NCI-H2081 (cell line): ENCODE data around the gene OR6N1.

ENCODE experiments used
- DNase-seq, 2 experiments: peaks; one replicate each; lab custom pipeline; 2025; lab: John Stamatoyannopoulos, UW

Gene OR6N1

GRCh38 chr1:158771950-158772866 lies at the start of gene OR6N1:
TSS of gene OR6N1 (minus strand) at chr1:158772195. CDS start at chr1:158766682, 5,513 bp downstream.
- DNase-seq: no peak

DNA sequence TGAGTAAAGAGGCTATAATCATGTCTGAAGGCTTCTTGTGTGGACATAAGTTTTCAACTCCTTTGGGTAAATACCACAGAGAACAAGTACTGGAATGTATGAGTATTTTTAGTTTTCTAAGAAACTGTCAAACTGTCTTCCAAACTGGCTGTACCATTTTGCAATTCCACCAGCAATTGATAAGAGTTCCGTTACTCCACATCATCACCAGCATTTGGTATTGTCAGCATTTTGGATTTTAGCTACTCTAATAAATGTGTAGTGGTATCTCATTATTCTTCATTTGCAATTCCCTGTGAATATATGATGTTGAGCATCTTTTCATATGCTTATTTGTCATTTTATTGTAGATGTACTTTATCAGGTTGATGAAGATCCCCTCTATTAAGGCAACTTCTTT lies 49.7 kb upstream of the OR6N1 start:
- no peak for DNase-seq

DNA sequence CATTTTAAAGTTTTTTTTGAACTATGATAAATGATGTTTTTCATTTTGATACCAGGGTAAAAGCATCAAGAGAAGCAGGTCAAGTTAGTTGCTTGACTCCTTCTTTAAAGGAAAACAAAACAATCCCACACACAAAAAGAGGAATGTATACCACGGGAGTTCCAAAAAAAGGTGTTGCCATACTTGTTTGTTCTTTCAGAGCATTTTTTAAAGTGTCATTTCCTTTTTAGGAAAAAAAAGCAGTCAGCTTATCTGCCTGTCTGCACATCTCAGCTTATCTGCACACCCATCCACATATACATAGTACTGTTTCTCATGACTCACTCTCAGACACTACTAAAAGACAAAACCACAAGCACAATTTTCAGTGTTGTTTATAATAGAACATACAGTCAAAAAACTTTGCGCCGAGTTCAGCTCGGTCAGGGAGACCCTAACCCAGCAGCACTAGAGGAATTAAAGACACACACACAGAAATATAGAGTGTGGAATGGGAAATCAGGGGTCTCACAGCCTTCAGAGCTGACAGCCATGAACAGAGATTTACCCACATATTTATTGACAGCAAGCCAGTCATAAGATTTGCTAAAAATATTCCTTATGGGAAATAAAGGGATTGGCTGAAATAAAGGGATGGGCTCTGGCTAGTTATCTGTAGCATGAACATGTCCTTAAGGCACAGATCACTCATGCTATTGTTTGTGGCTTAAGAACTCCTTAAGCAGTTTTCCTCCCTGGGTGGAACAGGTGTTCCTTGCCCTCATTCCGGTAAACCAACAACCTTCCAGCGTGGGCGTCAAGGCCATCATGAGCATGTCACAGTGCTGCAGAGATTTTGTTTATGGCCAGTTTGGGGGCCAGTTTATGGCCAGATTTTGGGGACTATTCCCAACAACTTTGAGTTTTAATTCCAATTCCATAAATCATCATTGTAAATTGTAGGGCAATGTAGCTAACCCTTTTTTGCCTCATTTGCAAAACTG lies 47.8 kb upstream of the OR6N1 start:
- no peak for DNase-seq

GRCh38 chr1:158818975-158819431 lies 47.0 kb upstream of the OR6N1 start:
- no peak for DNase-seq

DNA sequence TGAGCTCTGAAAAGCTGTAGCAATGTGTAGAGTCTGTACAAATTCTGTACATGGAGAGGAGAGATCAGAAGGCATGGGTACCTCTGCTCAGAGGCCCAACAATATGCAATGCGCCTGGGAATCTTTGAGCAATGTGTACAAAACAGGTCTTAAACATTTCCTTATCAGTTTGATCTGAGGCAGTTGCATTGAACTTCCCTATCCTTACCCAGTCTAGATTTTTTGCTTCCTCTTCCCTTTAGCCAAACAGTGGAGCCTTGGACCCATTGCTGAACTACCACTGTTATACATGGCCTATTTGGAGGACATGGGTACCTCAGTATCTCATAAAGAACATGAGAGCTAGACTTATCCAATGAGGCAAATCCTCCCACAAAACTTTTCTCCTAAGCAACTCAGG lies 46.6 kb upstream of the OR6N1 start:
- DNase-seq: no peak

GRCh38 chr1:158814970-158815369 lies 43.0 kb upstream of the OR6N1 start:
- no peak for DNase-seq

DNA sequence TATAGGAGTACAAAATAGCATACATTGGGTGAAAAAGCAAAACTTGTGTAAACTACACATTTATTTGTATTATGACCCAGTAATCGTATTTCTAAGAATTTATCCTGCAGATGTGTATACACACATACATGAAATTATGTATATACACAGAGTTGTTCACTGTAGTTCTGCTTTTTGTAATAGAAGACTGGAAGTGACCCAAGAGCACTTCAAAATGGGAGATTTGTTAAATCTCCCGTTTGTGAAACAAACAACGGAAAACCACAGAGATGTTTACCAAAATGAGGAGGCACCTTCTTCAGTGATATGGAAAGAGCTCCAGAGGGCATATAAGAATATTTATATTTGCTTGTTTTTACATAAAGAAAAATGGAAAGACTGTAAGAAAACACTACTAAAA lies 41.2 kb upstream of the OR6N1 start:
- no peak for DNase-seq

DNA sequence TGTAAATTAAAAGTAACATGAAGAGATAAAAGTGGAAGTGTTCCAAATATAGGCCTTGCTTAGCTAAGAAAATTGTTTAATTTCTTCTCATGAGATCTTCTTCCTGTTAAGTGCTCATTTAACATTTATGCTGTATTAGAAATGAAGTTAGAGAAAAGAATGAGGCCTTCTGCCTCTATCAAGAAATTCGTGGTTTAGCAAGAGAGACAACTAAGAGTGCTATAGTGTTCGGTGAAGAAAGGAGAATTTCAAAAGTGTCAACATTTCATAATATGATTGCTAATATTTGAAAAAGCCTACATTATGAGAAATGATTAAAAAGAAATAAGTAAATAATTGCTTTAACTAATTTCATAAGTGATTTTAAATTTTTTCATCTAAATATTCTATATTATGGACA lies 40.3 kb upstream of the OR6N1 start:
- no peak for DNase-seq

DNA sequence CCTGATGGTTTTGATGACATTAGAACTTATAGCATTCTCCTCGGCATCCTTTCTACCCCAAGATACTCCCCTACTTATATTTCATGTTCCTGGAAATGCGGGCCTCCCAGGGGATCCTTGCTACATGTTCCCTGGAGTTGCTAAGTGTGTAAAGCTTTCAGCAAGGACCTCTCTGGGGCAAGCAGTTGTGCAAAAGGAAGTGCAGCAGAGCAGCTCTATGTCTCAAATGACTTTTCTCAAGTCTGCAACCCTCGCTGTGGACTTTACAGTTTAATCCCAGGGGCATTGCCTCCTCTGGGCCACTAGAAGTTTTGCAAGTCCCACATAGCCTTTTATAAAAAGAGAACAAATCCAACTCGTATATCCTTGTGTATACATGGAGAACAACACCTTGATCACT lies 38.3 kb upstream of the OR6N1 start:
- no peak for DNase-seq

DNA sequence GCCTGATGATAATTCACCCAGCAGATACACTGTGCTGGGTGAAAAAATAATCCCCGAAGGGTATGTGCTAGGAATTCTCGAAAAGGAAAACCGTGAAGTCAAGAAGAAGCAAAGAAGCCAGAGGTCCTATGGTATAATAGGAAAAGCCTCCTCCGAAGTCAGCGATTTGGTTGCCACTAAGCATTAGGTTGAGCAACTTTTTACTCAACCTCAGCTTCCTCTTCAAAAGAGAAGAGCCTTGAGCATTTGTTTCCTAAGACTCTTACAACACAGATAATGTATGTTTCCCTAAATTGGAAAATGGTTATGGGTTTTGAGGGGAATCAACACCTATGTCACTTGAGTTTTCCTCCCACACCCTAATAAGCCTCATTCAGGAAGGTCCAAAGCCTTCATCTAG lies 37.9 kb upstream of the OR6N1 start:
- no peak for DNase-seq

DNA sequence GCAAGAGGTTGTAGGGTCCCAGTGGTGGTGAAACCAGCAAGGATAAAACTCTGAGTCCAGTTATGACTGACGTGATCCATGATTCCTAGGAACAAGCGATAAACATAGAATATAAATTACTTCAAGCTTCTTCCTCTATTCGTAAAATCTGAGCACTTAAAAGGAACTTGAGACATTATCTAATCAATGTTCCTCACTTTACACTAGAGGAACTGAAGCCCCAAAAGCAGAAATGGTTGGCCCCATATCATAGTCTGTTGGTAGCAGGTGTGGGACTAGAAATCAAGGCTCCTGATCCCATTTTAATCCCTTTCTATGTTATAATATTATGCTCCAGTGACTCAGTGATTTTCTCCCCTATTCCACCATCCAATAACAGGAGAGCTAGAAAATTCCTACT lies 37.3 kb upstream of the OR6N1 start:
- no peak for DNase-seq

DNA sequence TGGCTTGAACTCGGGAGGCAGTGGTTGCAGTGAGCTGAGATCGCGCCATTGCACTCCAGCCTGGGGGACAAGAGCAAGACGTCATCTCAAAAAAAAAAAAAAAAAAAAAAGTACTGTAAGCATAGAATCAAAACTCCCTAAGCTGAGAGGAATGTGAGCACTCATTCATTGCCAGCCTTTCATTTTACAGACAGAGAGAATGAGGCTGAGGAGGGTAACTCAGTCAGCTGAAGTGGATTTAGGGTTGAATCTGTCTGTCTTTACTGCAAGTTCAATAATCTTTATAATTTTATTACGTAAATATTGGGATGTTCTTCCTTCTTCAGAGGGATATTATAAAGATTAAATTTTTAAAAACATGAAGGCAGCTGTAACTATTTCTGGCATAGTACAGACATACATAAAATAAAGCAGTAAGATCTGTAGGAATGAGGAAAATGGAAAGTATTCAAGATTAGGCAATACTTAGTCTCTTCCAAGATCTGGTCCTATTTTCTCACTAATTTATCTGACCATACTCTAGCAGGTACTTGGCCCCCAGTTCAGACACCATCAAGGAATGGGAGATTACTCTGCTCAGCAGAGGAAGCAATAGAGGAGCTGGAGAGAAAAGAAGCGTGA lies 35.0 kb upstream of the OR6N1 start:
- DNase-seq: no peak

DNA sequence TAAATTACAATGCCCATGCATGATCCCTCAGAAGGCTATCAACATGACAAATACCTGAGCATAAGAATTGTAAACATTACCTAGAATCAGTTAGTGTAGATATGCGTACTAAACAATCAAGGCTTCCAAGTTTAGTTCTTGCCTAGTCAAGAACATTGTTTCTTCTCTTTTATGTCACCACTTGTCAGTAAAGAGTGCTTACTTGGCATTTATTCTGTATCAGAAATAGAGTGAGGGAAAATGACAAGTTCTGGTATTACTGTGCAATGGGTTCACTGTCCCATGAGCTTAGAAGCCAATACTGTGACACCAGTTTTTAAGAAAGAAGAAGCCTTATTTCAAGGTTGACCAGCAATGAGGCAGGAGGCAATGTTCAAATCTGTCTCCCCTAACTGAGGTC lies 31.7 kb upstream of the OR6N1 start:
- no peak for DNase-seq

DNA sequence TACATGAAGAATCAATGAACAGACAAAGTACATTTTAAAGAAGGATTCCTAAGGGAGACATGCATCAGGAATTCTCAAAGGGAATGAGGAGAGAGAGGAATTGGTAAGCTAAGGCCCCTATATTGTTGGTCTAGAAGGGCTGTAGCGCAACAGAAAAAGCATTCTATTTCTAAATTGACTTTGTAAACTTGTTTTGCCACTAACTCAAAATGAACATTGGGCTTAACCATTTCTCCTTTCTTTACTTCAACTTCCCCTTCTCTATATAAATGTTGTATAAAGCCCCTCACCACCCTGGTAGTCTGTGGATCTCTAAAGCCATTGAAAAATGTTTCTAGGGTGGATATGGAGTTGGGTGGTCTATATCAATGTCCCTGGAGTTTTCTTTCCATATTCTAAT lies 29.4 kb upstream of the OR6N1 start:
- DNase-seq: no peak

DNA sequence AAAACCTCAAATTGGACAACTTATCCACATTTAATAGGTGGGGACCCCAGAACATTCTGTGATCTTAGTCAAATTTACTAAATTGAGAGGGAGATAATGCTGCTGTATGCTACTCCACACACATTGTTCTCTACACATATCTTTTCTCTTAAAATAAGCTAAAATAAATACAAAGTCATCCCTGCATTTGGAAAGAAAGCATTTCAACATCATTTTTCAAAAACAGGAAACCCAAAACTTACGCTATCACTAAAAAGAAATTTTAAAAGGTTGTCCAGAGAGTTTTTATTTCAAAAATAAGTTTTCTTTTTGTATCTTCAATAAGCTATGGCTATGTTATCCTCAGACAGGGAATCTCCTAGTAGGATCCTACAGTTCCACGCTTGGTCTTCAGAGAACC lies 28.5 kb upstream of the OR6N1 start:
- DNase-seq: no peak

- DNase-seq: no peak
These were observed 27.7 kb upstream of the OR6N1 start for GRCh38 chr1:158799689-158800088.

GRCh38 chr1:158798531-158798930 lies 26.5 kb upstream of the OR6N1 start:
- no peak for DNase-seq

DNA sequence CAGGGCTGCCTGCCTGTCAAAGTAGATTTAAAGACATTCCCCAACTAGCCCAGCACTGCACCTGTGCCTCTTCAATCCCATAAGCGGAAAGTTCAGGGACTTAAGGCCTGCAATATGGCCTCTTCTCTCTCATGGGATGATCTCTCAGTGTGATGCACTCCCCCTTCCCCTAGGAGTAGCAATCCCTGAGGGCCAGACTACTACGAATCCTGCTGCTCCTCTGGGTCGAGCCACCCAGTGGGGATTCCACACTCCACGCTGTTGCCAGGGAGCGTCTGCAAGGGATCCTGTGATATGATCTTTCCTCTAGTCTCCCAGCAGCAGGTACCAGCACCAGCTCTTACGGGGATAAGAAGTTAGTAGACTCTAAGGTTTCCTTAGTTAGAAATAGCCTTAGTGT lies 22.3 kb upstream of the OR6N1 start:
- DNase-seq: no peak

GRCh38 chr1:158793604-158794003 lies 21.6 kb upstream of the OR6N1 start:
- no peak for DNase-seq

GRCh38 chr1:158781104-158781503 lies 9.1 kb upstream of the OR6N1 start, which contains the start of gene OR6N2:
TSS of gene OR6N2 (minus strand) at chr1:158781204. CDS start at chr1:158777635, 3,569 bp downstream.
- DNase-seq: no peak

GRCh38 chr1:158754420-158754819 lies 17.6 kb downstream of the OR6N1 start, which contains the start of gene OR6K6:
TSS of gene OR6K6 (plus strand) at chr1:158754720. CDS start at chr1:158754888, 168 bp downstream.
- no peak for DNase-seq

- no peak for DNase-seq
These were observed 19.8 kb downstream of the OR6N1 start for GRCh38 chr1:158752155-158752712.
